ENCODE measurements around the gene RPS29.
"Not testable (repeated sequence)": the region's sequence is repeated elsewhere in the genome, so short reads cannot be mapped to it uniquely, and the experiment has no call there.

Gene RPS29

GRCh38 chr14:49585803-49586672 lies at the start of gene RPS29:
Gene RPS29, minus strand, starts transcription at chr14:49586380. Its CDS starts 34 bp downstream, at chr14:49586346.
- DNase-seq: peak; percentile 96

- DNase-seq: peak; percentile 68
These were observed 48.6 kb upstream of the RPS29 start, which contains the start of gene DNAAF2 for GRCh38 chr14:49634547-49635334. Gene DNAAF2, minus strand, starts transcription at chr14:49635244. Its CDS starts 95 bp downstream, at chr14:49635149.

- DNase-seq: peak; percentile 96
These were observed 47.7 kb upstream of the RPS29 start for GRCh38 chr14:49633640-49634546.

- no peak for DNase-seq
These were observed 38.0 kb upstream of the RPS29 start for GRCh38 chr14:49623941-49624839.

- DNase-seq: no peak
These were observed 37.2 kb upstream of the RPS29 start for GRCh38 chr14:49623387-49623786.

GRCh38 chr14:49622022-49622607 lies 35.9 kb upstream of the RPS29 start:
- no peak for DNase-seq

GRCh38 chr14:49621114-49621881 lies 35.1 kb upstream of the RPS29 start:
- peak; percentile 73 for DNase-seq

- peak; percentile 96 for DNase-seq
These were observed 34.3 kb upstream of the RPS29 start, which contains the start of the genes MGAT2 and RPL36AL for GRCh38 chr14:49620182-49621113. Gene MGAT2, plus strand, starts transcription at chr14:49620799. Its CDS starts 470 bp downstream, at chr14:49621269. Gene RPL36AL, minus strand, starts transcription at chr14:49620626. Its CDS starts 1,522 bp downstream, at chr14:49619104.

GRCh38 chr14:49619730-49620129 lies 33.5 kb upstream of the RPS29 start:
- no peak for DNase-seq

GRCh38 chr14:49619273-49619672 lies 33.1 kb upstream of the RPS29 start:
- DNase-seq: not testable (repeated sequence)

- no peak for DNase-seq
These were observed 31.8 kb upstream of the RPS29 start for GRCh38 chr14:49617852-49618519.

- no peak for DNase-seq
These were observed 29.6 kb upstream of the RPS29 start for GRCh38 chr14:49615776-49616175.

- DNase-seq: no peak
These were observed 28.0 kb upstream of the RPS29 start for GRCh38 chr14:49614196-49614595.

- no peak for DNase-seq
These were observed 26.5 kb upstream of the RPS29 start for GRCh38 chr14:49612671-49613070.

- no peak for DNase-seq
These were observed 26.1 kb upstream of the RPS29 start for GRCh38 chr14:49612251-49612650.

GRCh38 chr14:49607583-49607982 lies 21.4 kb upstream of the RPS29 start:
- no peak for DNase-seq

- DNase-seq: peak; percentile 88
These were observed 12.5 kb upstream of the RPS29 start, which contains the start of gene LRR1 for GRCh38 chr14:49598485-49599300. Gene LRR1, plus strand, starts transcription at chr14:49598940. Its CDS starts 81 bp downstream, at chr14:49599021.

- peak; percentile 44 for DNase-seq
These were observed 12.0 kb upstream of the RPS29 start for GRCh38 chr14:49598189-49598484.
